ENCODE results near the gene PARD3. TPM values are rescaled to one million over a fixed set of nuclear protein-coding genes. Genes with fewer than 3 reads are reported as not detected.

The PARD3 gene
- total RNA-seq, 1 experiment from 2014 or later, result 46.3 TPM

- Histone ChIP-seq H3K4me2 (ENCODE audit: low read length) (no peak overlapping the region), H3K4me3 (replicated peaks in 1 of 2; ENCODE audit: low read depth in 1 of 2, low read length in 2 of 2) (no peak overlapping the region), H3K36me3 (ENCODE audit: control insufficient read depth in 1 of 2, insufficient read depth in 2 of 2, low read length in 2 of 2) (no peaks in the 10 kb centered on the region), H4K20me1 (ENCODE audit: insufficient read depth) (no peaks in the 10 kb centered on the region), H2AFZ (ENCODE audit: low read depth, low read length, poor library complexity, severe bottlenecking) (no peak overlapping the region), H3K79me2 (ENCODE audit: insufficient read depth, low read length) (peaks cover 24% of the 10 kb centered on the region; the same call in 1 of the 2 replicates), H3K27ac (ENCODE audit: low read depth, low read length) (no peak overlapping the region), H3K27me3 (ENCODE audit: insufficient read depth, low read length) (no peaks in the 10 kb centered on the region), H3K9me2 (ENCODE audit: insufficient read depth) (no peaks in the 10 kb centered on the region; the same call in 1 of the 2 replicates), H3K4me1 (ENCODE audit: control insufficient read depth in 1 of 2, insufficient read depth in 2 of 2, low read length in 2 of 2) (peaks cover 16 to 22% of the 10 kb centered on the region in 2 experiments), H3K9ac (ENCODE audit: low read length) (no peak overlapping the region), H3K9me3 (ENCODE audit: control insufficient read depth in 1 of 2, insufficient read depth in 1 of 2, low read depth in 1 of 2, low read length in 2 of 2) (no peaks in the 10 kb centered on the region)
- DNase-seq (ENCODE audit: low read depth, low spot score) (no peak), ATAC-seq (peak; percentile 50; the same call in 1 of the 2 replicates)
- CTCF ChIA-PET, result interaction anchor here (0.7 to 1.6 kb wide), 3 partner anchors 114 to 116 kb away, joined by 4 to 7 read pairs (median 5); no protein-coding TSS in a partner anchor
- BruUV-seq (replicated peaks), result no TSS peak
- TF ChIP-seq CEBPB (IDR thresholded peaks at IDR 0.05; ENCODE audit: low read depth) (no peak), RAD21 (IDR thresholded peaks at IDR 0.05; ENCODE audit: low read depth) (peak; percentile 55), ATF3 (IDR thresholded peaks at IDR 0.05) (no peak)
- TF ChIP-seq, protein P1, sequence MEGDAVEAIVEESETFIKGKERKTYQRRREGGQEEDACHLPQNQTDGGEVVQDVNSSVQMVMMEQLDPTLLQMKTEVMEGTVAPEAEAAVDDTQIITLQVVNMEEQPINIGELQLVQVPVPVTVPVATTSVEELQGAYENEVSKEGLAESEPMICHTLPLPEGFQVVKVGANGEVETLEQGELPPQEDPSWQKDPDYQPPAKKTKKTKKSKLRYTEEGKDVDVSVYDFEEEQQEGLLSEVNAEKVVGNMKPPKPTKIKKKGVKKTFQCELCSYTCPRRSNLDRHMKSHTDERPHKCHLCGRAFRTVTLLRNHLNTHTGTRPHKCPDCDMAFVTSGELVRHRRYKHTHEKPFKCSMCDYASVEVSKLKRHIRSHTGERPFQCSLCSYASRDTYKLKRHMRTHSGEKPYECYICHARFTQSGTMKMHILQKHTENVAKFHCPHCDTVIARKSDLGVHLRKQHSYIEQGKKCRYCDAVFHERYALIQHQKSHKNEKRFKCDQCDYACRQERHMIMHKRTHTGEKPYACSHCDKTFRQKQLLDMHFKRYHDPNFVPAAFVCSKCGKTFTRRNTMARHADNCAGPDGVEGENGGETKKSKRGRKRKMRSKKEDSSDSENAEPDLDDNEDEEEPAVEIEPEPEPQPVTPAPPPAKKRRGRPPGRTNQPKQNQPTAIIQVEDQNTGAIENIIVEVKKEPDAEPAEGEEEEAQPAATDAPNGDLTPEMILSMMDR (IDR thresholded peaks at IDR 0.05 in 2 of 3, conservative IDR thresholded peaks at IDR 0.05 in 1 of 3; ENCODE audit: borderline replicate concordance in 1 of 3, insufficient read depth in 1 of 3, low read depth in 2 of 3, low read length in 2 of 3), result peak; percentile 34 to 60 (median 57); a peak in 5 of 6 replicates
- RAD21 ChIA-PET (ENCODE audit: low non-redundant PET in 1 of 2, low total read pairs in 2 of 2, uncharacterized antibody in 2 of 2, unreplicated experiment in 2 of 2), result no interaction called here
- POLR2A ChIA-PET, result no interaction called here
- intact Hi-C loops (cut with micrococcal nuclease), result loop anchor here (1.0 kb wide), 1 partner anchor 116 kb away; no protein-coding TSS in a partner anchor
Observed at GRCh38 chr10:34522546-34522945, 292.6 kb downstream of the PARD3 start.

DNA sequence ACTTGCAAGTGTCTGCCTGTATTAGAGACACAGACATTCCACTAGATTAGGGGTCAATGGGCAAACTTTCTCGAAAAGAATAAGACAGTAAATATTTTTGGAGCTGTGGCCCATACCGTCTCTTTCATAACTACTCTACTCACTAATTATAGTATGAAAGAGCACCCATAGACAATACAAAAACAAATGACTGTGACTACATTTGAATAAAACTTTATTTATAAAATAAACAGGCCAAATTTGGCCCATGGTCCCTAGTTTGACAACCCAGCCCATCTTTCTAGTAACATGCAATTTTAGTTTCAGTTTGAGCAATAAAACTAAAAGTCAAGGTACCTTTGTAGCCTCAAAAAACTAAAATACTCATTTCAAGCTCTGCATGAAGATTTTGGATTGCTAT lies 294.6 kb downstream of the PARD3 start:
- intact Hi-C loops (cut with micrococcal nuclease), result no loop called here
- CTCF ChIA-PET, result interaction anchor here (0.9 kb wide), 1 partner anchor 118 kb away, joined by 3 read pairs; no protein-coding TSS in a partner anchor
- TF ChIP-seq FOSL1 (IDR thresholded peaks at IDR 0.05; ENCODE audit: low read depth) (no peak), SP1 (IDR thresholded peaks at IDR 0.05; ENCODE audit: low read depth) (no peak), CBX3 (IDR thresholded peaks at IDR 0.05; ENCODE audit: low read depth) (no peak), ZBTB33 (IDR thresholded peaks at IDR 0.05; ENCODE audit: extremely low read depth, insufficient replicate concordance, low read length) (no peak), SRF (IDR thresholded peaks at IDR 0.05; ENCODE audit: low read depth) (no peak), EGR1 (IDR thresholded peaks at IDR 0.05; ENCODE audit: low read depth) (no peak), ZFX (IDR thresholded peaks at IDR 0.05) (no peak), RAD21 (IDR thresholded peaks at IDR 0.05; ENCODE audit: low read depth) (no peak), CEBPB (IDR thresholded peaks at IDR 0.05; ENCODE audit: low read depth) (no peak), ZNF274 (IDR thresholded peaks at IDR 0.05; ENCODE audit: low read depth, low read length) (no peak)

More for the DNA sequence above, 294.6 kb downstream of the PARD3 start:
- ATAC-seq, result no peak
- Histone ChIP-seq H3K9me2 (ENCODE audit: insufficient read depth) (no peaks in the 10 kb centered on the region; the same call in 1 of the 2 replicates), H3K36me3 (ENCODE audit: control insufficient read depth in 1 of 2, insufficient read depth in 2 of 2, low read length in 2 of 2) (no peaks in the 10 kb centered on the region), H2AFZ (ENCODE audit: low read depth, low read length, poor library complexity, severe bottlenecking) (no peak overlapping the region), H3K27me3 (ENCODE audit: insufficient read depth, low read length) (no peaks in the 10 kb centered on the region), H3K79me2 (ENCODE audit: insufficient read depth, low read length) (peaks cover 16% of the 10 kb centered on the region; the same call in 1 of the 2 replicates), H3K9me3 (ENCODE audit: control insufficient read depth in 1 of 2, insufficient read depth in 1 of 2, low read depth in 1 of 2, low read length in 2 of 2) (no peaks in the 10 kb centered on the region), H4K20me1 (ENCODE audit: insufficient read depth) (no peaks in the 10 kb centered on the region), H3K4me2 (ENCODE audit: low read length) (no peak overlapping the region), H3K4me3 (replicated peaks in 1 of 2; ENCODE audit: low read depth in 1 of 2, low read length in 2 of 2) (no peak overlapping the region), H3K9ac (ENCODE audit: low read length) (no peak overlapping the region), H3K4me1 (ENCODE audit: control insufficient read depth in 1 of 2, insufficient read depth in 2 of 2, low read length in 2 of 2) (peaks cover 0 to 5% of the 10 kb centered on the region in 2 experiments; a peak in 1 of 4 replicates), H3K27ac (ENCODE audit: low read depth, low read length) (no peak overlapping the region)
- RAD21 ChIA-PET (ENCODE audit: low non-redundant PET in 1 of 2, low total read pairs in 2 of 2, uncharacterized antibody in 2 of 2, unreplicated experiment in 2 of 2), result interaction anchor here in 1 of 2 experiments (0.7 kb wide), 1 partner anchor 97 kb away, joined by 3 read pairs; no protein-coding TSS in a partner anchor
- DNase-seq (ENCODE audit: low read depth, low spot score), result no peak
- no TSS peak for BruUV-seq (replicated peaks)
- POLR2A ChIA-PET, result no interaction called here

Data from HCT116 (cell line).